Central memory CD8-positive, alpha-beta T cell (primary cell): ENCODE measurements around the gene GALNS.
"Not testable (repeated sequence)": the region's sequence is repeated elsewhere in the genome, so short reads cannot be mapped to it uniquely, and the experiment has no call there.

ENCODE experiments used
- ATAC-seq: fragments of 150-1000 bp; cut with Tn5 transposase; replicated peaks from 2 replicates; pipeline ENCODE4 v1.10.0; 2022; ENCODE audit warnings: mild to moderate bottlenecking, moderate FRiP score, moderate number of reproducible peaks; ENCODE audit not compliant: poor library complexity, severe bottlenecking; ENCODE audit errors: extremely low read depth
- DNase-seq, 2 donors: peaks; one replicate each; pipeline ENCODE4 v3.0.0; 2021; ENCODE audit warnings: low spot score in 2 of 2
- H3K27ac Mint-ChIP-seq: one replicate; pipeline ENCODE4 v1.8.0; 2022; ENCODE audit warnings: low read depth, mild to moderate bottlenecking, moderate library complexity, mixed read lengths
- H3K27me3 Mint-ChIP-seq: one replicate; pipeline ENCODE4 v1.8.0; 2022; ENCODE audit warnings: mixed read lengths
- H3K36me3 Mint-ChIP-seq: one replicate; pipeline ENCODE4 v1.8.0; 2022; ENCODE audit warnings: mild to moderate bottlenecking, moderate library complexity, mixed read lengths; ENCODE audit not compliant: insufficient read depth
- H3K4me1 Mint-ChIP-seq: one replicate; pipeline ENCODE4 v1.8.0; 2022; ENCODE audit warnings: mixed read lengths
- H3K4me3 Mint-ChIP-seq: one replicate; pipeline ENCODE4 v1.8.0; 2022; ENCODE audit warnings: mild to moderate bottlenecking, moderate library complexity, mixed read lengths
- H3K9me3 Mint-ChIP-seq: one replicate; pipeline ENCODE4 v1.8.0; 2022; ENCODE audit warnings: mixed read lengths

The GALNS gene

DNA sequence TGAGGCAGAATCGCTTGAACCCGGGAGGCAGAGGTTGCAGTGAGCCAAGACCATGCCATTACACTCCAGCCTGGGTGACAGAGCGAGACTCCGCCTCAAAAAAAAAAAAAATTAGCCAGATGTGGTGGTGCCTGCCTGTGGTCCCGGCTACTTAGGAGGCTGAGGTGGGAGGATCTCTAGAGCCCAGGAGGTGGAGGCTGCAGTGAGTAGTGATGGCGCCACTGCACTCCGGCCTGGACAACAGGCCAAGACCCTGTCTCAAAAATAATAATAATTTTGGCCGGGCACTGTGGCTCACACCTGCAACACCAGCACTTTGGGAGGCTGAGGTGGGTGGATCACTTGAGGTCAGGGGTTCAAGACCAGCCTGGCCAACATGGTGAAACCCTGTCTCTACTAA is 68.0 kb downstream of the GALNS start:
- not testable (repeated sequence) for H3K36me3 Mint-ChIP-seq, H3K9me3 Mint-ChIP-seq, H3K27ac Mint-ChIP-seq, H3K4me3 Mint-ChIP-seq, ATAC-seq, H3K27me3 Mint-ChIP-seq, DNase-seq
- H3K4me1 Mint-ChIP-seq: peaks cover 25% of the 10 kb centered on the region

DNA sequence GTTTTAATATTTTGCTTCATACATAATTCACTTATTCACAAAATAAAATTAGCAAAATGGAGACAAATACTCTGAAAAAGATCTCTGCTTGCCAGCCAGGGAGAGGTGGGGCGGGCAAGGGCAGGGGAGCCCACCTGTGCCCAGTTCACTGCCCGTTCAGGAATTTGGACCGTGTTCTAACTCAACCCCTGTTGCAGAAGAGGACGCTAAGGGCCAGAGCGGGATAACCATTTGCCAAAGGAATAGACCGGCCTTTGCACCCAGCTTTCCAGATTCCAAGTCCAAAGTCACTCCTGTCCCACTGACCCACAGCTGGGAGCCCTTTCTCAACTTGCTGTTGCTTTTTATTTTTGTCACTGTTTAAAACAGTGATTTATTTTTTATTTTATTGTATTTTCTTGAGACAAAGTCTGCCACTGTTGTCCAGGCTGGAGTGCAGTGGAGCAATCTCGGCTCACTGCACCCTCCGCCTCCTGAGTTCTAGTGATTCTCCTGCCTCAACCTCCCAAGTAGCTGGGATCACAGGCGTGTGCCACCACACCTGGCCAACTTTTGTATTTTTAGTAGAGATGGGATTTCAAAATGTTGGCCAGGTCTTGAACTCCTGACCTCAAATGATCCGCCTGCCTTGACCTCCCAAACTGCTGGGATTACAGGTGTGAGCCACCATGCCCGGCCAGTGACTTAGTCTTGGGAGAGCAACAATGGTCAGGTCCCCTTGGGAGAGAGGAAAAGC is 69.0 kb downstream of the GALNS start:
- Mint-ChIP-seq H3K9me3 (no peaks in the 10 kb centered on the region), H3K4me3 (no peak overlapping the region), H3K27ac (no peak overlapping the region), H3K4me1 (peaks cover 34% of the 10 kb centered on the region), H3K27me3 (no peaks in the 10 kb centered on the region), H3K36me3 (peaks cover 5% of the 10 kb centered on the region)
- DNase-seq (no peak), ATAC-seq (no peak)

DNA sequence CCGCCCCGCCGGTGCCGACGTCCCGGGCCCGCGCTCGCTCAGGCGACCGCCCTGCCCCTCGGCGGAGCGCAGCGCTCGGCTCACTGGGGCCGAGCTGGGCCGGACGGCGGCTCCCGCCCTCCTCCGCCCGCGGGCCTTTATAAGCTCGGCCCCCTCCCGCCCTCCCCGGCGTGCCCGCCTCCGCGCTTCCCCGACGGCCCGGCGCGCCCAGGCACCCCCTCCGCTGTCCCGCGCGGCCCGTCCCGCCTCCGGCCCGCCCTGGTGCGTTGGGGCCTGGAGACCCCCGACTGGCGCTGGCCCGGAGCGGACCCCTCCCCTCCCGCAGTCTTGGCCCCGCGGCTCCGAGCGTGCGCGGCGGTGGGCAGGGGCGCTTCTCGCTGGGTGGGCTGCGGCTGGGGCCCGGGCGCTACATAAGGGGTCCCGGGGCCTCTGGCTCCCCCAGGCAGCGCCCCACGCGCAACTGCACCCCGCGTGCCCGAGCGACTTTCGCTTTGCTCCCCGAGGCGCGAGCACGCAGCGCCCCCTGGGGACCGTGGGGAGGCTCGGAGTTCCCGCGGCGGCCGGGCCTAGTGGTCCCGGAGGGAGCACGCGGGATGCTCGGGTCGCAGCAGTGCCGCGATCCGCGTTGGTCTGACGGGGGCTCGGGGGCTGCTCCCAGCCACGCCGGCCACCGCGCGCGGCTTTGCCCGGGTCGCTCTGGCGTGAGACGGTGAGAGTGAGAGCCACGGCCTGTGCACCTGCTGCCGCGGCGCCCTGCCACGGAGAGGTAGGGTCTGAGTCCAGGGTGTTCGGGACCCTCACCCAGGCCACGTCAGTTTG is 71.4 kb downstream of the GALNS start, which contains the start of gene PIEZO1:
PIEZO1 (minus strand) TSS at position 115 of the 819 bp plus-strand sequence. CDS start 256 bp downstream, outside the sequence.
- peak within 1 kb of the TSS; percentile 46 for H3K27ac Mint-ChIP-seq
- H3K4me3 Mint-ChIP-seq: peak within 1 kb of the TSS; percentile 71
- peak; percentile 80 to 83 for DNase-seq
- peaks cover 45% of the 10 kb centered on the region for H3K4me1 Mint-ChIP-seq
- H3K27me3 Mint-ChIP-seq: no peaks in the 10 kb centered on the region
- peak; percentile 38 for ATAC-seq
- no peaks in the 10 kb centered on the region for H3K9me3 Mint-ChIP-seq
- H3K36me3 Mint-ChIP-seq: peaks cover 10% of the 10 kb centered on the region

DNA sequence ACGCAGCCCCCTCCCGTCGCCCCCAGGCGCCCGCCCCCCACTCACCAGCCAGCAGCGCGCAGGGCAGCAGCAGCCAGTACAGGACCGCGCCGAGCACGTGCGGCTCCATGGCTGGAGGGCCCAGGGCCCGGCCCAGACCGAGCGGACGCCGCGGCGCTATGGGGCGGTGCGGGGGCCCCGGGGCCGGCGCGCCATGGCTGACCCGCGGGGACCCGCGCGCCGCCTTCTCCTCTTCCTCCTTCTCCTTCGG is 72.0 kb downstream of the GALNS start:
- no peaks in the 10 kb centered on the region for H3K27me3 Mint-ChIP-seq
- H3K4me3 Mint-ChIP-seq: peak overlapping the region; percentile 71
- H3K36me3 Mint-ChIP-seq: peaks cover 10% of the 10 kb centered on the region
- peak; percentile 2 for ATAC-seq
- no peak for DNase-seq
- H3K27ac Mint-ChIP-seq: no peak overlapping the region
- peaks cover 45% of the 10 kb centered on the region for H3K4me1 Mint-ChIP-seq
- no peaks in the 10 kb centered on the region for H3K9me3 Mint-ChIP-seq

DNA sequence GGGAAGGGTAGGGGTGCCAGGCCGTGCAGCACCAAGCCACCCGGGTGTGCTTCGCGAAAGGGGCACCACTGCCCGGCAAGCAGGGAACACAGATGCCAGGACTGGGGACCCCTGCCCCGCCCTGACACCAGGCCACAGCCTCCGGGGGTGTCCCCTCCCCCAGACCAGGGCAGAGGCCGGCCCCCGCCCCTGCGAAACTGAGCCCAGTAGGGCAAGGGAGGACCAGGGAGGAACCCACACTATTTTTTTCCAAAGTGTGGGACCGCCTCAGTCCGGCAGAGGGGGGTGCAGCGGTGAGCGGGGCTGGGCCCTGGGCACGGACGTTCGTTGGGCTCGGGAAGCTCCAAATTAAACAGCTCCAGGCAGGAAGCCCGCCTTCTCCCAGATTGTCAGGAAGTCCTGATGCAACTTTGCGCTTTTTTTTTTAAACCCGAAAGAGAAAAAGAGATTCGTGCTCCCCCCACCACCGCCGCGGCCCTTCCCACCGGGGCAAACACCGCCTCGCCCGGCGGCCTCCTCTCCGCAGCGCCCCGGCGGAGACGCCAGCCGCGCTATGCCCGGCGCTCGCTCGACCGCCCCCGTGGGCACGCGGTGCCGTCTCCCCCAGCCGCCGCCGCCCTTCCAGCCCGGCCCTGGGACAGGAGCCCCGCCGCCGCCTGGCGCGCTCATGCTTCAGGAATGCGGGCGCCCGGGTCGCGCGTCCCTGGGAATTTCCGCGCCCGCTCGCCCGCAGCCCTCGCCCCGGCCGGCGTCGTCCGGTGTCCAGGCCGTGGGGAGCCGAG is 72.5 kb downstream of the GALNS start:
- H3K4me3 Mint-ChIP-seq: peak overlapping the region; percentile 71
- peak overlapping the region; percentile 86 for H3K27ac Mint-ChIP-seq
- ATAC-seq (no peak), DNase-seq (no peak)
- no peaks in the 10 kb centered on the region for H3K27me3 Mint-ChIP-seq
- H3K4me1 Mint-ChIP-seq: peaks cover 44% of the 10 kb centered on the region
- H3K9me3 Mint-ChIP-seq: no peaks in the 10 kb centered on the region
- H3K36me3 Mint-ChIP-seq: peaks cover 10% of the 10 kb centered on the region

DNA sequence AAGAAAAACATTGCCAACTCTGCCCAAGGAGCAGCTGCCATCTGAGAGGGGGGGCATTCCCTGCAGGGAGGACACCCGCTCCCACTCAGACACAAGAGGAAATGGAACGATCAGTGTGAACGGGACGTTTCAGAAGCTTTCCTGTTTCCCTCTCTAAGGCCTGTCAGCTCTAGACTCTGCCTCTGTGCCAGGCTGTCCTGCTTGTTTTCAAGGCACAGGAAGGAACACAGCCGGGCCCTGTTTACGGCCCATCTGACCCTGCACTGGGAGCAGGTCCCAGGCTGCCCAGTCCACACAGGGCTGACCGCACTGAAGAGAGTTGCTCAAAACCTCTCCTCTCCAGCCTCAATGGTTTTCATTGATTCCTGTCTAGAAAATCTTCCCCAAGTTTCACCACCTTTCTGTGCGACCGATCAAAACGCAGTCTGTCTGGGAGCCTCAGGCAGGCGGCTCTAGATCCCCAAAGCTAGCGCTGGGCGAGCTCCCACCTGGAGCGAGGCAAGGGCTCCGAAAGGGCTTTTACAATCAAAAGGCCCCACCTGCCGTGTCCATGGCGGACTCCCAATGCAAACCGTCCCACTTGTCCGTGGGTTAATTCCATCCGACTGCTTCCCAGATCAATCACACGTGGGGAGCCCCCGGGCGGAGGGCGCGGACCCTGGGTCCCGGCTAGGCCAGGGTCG is 73.2 kb downstream of the GALNS start:
- H3K36me3 Mint-ChIP-seq: peaks cover 10% of the 10 kb centered on the region
- peak overlapping the region; percentile 86 for H3K27ac Mint-ChIP-seq
- no peaks in the 10 kb centered on the region for H3K27me3 Mint-ChIP-seq
- no peak for ATAC-seq
- H3K9me3 Mint-ChIP-seq: no peaks in the 10 kb centered on the region
- H3K4me1 Mint-ChIP-seq: peaks cover 45% of the 10 kb centered on the region
- peak overlapping the region; percentile 71 for H3K4me3 Mint-ChIP-seq
- DNase-seq: no peak

DNA sequence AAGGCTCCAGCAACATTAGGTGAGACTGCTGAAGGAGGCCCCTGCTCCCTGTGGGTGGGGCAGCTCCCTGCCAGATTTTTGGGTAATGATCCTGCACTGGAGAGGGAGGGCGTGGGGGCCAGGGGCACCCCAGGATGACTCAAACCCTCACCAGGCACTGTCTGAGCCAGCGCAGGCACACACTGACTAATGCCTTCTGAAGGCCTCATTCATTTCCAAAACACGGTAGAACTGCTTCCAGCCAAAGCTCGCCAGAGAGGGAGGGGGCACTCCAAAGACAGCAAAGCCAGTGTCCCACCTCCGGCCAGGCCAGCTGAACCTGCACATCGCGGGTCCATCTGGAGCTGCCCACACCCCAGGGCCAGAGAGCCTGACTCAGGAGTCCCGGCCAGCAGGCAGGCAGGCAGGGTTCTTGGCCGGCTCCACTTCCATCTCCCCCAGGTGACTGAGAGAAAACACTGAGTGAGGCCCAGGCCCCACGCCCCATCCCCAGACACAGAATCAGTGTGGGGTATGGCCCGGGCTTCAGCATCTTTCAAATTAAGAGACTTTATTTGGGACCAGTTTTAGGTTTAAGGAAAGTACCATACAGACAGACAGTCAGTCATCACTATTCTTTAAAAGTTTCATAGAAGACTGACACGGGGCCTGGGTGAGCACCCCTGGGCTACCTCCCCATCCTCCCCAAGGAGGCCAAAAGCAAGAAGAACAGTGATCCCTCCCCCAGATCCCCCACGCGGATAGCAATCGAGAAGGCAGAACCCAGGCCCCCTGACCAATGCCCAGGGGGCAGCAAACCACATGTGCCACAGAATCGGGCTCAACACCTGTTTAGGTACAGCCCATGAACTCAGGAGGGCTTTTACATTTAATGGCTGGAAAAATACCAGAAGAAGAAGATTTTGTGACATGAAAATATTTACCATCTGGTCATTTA is 74.0 kb downstream of the GALNS start:
- Mint-ChIP-seq H3K4me1 (peaks cover 53% of the 10 kb centered on the region), H3K4me3 (peak overlapping the region; percentile 71), H3K9me3 (no peaks in the 10 kb centered on the region), H3K27me3 (no peaks in the 10 kb centered on the region), H3K27ac (peak overlapping the region; percentile 86), H3K36me3 (peaks cover 10% of the 10 kb centered on the region)
- no peak for DNase-seq
- ATAC-seq: no peak

DNA sequence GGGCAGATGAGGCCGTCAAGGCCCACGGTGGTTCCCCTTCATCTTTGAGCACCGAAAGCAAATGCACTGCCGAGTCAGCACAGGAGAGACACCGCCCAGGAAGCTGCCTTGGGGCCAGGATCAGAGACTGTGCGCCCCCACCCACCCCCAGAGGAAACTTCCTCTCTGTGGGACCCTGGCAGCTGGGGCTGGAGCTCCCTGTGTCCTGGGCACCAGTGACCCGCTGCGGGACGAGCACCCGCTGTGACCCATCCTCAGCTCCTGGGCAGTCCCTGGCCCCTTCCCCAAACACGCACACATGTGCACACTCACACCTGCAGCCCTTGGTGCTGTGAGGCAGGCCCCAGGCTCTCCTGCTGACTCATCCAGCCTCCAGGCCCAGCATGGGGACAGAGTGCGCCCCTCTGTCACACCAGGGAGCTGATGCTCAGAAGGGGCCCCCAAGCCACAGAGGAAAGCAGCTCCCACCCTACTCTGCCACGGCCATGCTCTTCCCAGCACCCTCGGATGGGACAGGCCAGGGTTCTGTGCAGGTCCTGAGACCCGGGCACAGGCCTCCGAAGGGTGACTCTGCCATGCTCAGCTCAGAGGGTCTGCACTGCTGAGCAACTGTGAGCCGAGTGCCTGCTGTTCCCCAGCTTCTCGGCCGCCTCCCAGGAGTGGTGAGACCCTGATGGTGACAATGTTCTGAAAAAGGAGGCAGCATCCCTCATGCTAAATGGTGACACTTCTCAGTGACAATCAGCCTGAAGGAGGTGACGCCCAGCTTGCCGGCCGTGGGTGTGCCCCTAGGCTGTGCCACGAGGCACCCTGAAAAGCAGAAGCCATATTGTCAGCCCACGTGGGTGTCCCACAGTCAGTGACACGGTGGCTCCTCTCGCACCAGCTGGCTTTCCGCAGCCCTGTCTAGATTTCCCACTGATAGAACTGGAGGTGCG is 75.3 kb downstream of the GALNS start:
- ATAC-seq: peak; percentile 72
- H3K27me3 Mint-ChIP-seq: no peaks in the 10 kb centered on the region
- no peaks in the 10 kb centered on the region for H3K9me3 Mint-ChIP-seq
- peaks cover 53% of the 10 kb centered on the region for H3K4me1 Mint-ChIP-seq
- peak overlapping the region; percentile 71 for H3K4me3 Mint-ChIP-seq
- DNase-seq: peak in 1 of 2 donors; percentile 52
- peaks cover 10% of the 10 kb centered on the region for H3K36me3 Mint-ChIP-seq
- peak overlapping the region; percentile 86 for H3K27ac Mint-ChIP-seq

DNA sequence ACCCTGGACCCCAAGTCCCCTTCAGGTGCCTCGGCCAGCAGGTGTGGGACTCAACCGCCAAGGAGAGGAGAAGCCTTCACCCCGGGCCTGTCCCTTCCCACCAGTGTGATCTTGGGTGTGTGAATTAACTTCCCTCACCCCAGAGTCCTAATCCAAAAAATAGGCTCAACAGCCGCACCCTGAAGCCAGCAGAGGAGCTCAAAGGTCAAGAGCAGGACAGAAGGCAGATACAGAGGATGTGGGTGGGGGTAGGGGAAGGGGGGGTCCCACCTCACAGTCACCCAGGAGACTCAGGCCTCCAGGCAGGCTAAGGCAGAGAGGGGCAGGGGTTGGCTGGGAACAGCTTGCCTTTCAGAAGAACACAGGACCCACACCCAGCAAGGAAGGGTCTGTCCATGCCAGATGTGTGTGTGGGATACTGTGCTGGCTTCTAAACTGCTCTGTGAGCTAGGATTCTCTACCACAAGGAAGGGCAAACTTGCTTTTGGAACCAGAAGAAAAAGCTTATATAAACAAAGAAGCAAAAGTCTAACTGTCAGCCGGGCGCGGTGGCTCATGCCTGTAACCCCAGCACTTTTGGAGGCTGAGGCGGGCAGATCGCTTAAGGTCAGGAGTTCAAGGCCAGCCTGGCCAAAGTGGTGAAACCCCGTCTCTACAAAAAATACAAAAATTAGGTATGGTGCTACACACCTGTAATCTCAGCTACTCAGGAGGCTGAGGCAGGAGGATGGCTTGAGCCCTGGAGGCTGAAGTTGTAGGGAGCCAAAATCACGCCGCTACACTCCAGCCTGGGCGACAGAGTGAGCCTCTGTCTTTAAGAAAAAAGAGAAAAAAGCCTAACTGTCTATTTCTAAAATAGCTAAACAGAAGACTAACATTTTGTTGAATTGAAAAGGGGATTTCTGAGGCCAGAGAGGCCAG is 76.3 kb downstream of the GALNS start:
- peaks cover 53% of the 10 kb centered on the region for H3K4me1 Mint-ChIP-seq
- peak overlapping the region; percentile 71 for H3K4me3 Mint-ChIP-seq
- peaks cover 12% of the 10 kb centered on the region for H3K36me3 Mint-ChIP-seq
- H3K27ac Mint-ChIP-seq: peak overlapping the region; percentile 86
- DNase-seq (no peak), ATAC-seq (no peak)
- no peaks in the 10 kb centered on the region for H3K9me3 Mint-ChIP-seq
- H3K27me3 Mint-ChIP-seq: no peaks in the 10 kb centered on the region
